Brain microvascular endothelial cell (primary cell): ENCODE results near the gene PCNT.

Experiments
- DNase-seq: peaks from one replicate; pipeline ENCODE4 v3.0.0-alpha.2; 2020
- H3K27ac ChIP-seq: fragments of 250-450 bp; sonication (Bioruptor Pico); 2 replicates; pipeline ENCODE4 v1.5.1; 2020; ENCODE audit warnings: mild to moderate bottlenecking, moderate library complexity
- H3K27me3 ChIP-seq: fragments of 250-450 bp; sonication (Bioruptor Pico); replicated peaks from 2 replicates; pipeline ENCODE4 v1.5.1; 2020; ENCODE audit warnings: mild to moderate bottlenecking
- H3K36me3 ChIP-seq: fragments of 250-450 bp; sonication (Bioruptor Pico); replicated peaks from 2 replicates; pipeline ENCODE4 v1.5.1; 2020; ENCODE audit warnings: mild to moderate bottlenecking
- H3K4me3 ChIP-seq: 2 replicates; pipeline ENCODE4 v1.5.1; 2011; ENCODE audit warnings: low read depth, mild to moderate bottlenecking, control low read depth, low read length, moderate library complexity
- in situ Hi-C: cut with HindIII; loops from 2 replicates; pipeline ENCODE4 v1.10.0; 2017; ENCODE audit warnings: low sequenced_read_pairs, low pct_ligation_motif_present
- TF ChIP-seq, protein P1 (sequence below): IDR thresholded peaks from 2 replicates; pipeline ENCODE4 v1.5.1; 2011; ENCODE audit warnings: low read depth, mild to moderate bottlenecking, moderate library complexity, low read length, control low read depth, inconsistent platforms; ENCODE audit errors: missing control alignments

PCNT gene

DNA sequence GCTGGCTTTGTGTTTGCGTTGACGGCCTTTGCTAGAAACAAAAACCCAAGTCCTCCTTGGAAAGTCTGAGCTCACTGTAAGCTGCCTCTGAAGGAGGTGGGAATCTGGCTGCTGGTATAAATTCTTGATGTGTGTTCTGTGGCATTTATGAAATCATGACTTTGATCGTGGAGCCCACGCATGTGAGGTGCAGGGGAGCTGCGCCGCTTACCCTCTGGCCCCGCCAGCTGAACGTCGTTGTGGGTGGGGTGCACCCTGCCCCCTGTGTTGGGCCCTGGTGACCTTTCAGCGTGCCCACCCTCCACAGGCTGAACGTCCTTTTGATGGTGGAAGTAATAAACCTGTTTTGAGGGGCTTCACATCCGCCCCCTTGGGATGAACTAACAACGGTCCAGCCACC, 113.6 kb downstream of the PCNT start:
- in situ Hi-C loops: no loop called here
- peaks cover 52% of the 10 kb centered on the region for H3K36me3 ChIP-seq
- TF ChIP-seq, protein P1, sequence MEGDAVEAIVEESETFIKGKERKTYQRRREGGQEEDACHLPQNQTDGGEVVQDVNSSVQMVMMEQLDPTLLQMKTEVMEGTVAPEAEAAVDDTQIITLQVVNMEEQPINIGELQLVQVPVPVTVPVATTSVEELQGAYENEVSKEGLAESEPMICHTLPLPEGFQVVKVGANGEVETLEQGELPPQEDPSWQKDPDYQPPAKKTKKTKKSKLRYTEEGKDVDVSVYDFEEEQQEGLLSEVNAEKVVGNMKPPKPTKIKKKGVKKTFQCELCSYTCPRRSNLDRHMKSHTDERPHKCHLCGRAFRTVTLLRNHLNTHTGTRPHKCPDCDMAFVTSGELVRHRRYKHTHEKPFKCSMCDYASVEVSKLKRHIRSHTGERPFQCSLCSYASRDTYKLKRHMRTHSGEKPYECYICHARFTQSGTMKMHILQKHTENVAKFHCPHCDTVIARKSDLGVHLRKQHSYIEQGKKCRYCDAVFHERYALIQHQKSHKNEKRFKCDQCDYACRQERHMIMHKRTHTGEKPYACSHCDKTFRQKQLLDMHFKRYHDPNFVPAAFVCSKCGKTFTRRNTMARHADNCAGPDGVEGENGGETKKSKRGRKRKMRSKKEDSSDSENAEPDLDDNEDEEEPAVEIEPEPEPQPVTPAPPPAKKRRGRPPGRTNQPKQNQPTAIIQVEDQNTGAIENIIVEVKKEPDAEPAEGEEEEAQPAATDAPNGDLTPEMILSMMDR: no peak
- no peak for DNase-seq
- no peak overlapping the region for H3K4me3 ChIP-seq
- H3K27me3 ChIP-seq: no peaks in the 10 kb centered on the region
- no peak overlapping the region for H3K27ac ChIP-seq

DNA sequence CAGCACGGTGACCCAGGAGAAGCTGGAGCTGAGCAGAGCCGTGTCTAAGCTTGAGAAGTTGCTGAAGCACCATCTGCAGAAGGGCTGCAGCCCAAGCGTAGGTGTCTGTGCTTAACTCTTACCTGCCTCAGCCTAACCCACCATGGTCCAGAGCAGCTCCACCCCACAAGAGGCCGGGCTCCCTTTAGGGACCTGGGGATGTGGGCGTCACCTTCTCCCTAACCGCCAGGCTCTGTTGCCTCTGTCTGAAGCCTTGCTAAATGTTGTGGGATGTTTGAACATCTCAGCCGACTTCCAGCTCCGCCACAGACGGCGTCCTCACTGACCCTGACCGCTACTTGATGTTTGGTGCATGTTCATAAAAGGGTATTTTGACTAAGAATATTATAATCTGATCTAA, 114.3 kb downstream of the PCNT start:
- DNase-seq: no peak
- Histone ChIP-seq H3K27ac (no peak overlapping the region), H3K36me3 (peaks cover 53% of the 10 kb centered on the region), H3K4me3 (no peak overlapping the region), H3K27me3 (no peaks in the 10 kb centered on the region)
- in situ Hi-C loops: no loop called here
- TF ChIP-seq, protein P1: no peak

DNA sequence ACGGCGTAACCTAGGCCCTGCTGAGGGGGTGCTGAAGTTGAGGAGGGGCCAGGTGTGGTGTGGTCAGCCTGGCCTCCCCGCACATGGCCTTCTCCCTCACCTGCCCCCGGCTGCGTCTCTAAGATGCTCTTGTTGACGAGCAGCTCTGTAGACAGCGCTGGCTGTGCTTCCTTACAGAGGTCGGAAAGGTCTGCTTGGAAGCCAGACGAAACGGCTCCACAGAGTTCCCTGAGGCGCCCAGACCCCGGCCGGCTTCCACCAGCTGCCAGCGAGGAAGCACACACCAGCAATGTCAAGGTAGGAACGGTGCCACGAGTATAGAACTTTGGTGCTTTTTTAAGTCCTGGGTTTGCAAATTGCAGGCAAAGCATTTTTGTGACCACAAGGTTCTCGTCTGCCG, 116.0 kb downstream of the PCNT start:
- Histone ChIP-seq H3K36me3 (peaks cover 54% of the 10 kb centered on the region), H3K4me3 (no peak overlapping the region), H3K27ac (no peak overlapping the region), H3K27me3 (no peaks in the 10 kb centered on the region)
- in situ Hi-C loops: no loop called here
- no peak for DNase-seq
- TF ChIP-seq, protein P1: no peak

DNA sequence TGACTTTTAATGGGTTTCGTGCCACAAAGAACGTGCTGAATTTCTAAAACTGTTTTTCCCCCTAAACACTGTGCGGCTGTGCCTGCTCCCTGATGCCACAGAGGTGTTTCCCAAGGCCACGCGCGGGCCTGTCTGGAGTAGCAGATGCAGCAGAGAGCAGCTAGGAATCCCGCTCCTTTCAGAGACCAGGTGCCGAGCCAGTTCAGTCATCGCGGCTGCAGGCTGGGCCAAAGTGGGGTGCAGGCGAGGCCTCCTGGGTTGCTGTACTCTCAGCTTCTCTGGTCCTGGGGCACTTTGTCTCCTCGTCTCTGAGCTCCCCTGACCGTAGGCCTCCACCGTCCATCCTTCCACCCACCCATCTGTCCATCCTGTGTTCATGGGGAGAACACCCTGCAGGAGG, 117.4 kb downstream of the PCNT start:
- Histone ChIP-seq H3K36me3 (peaks cover 51% of the 10 kb centered on the region), H3K27ac (no peak overlapping the region), H3K27me3 (no peaks in the 10 kb centered on the region), H3K4me3 (no peak overlapping the region)
- in situ Hi-C loops: no loop called here
- DNase-seq: no peak
- TF ChIP-seq, protein P1: no peak

DNA sequence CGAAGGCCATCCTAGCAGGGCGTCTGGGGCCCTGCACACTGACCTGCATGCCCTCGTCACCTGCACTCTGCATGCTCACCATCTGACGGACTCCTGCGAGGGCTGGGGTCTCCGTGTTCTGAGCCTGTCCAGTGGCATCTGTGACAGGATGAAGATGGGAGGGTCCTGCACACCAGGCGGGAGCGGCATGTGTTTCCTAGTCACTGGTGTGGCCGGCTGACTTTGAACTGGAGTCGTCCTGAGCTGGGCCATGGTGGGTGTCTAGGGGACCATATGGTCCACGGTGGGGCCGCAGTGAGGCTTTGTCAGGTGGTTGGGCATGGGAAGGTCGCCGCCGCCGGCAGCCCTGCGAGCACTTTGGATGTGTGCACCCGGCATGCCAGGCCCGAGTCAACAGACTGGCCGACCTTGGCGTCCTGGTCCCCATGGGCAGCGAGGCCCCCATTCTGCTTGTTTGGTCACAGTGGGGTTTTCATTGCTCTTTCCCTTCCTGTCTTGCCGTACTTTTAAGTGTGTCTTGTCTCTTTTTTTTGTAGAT, 118.1 kb downstream of the PCNT start:
- Histone ChIP-seq H3K27ac (no peak overlapping the region), H3K4me3 (no peak overlapping the region), H3K36me3 (peaks cover 44% of the 10 kb centered on the region), H3K27me3 (no peaks in the 10 kb centered on the region)
- in situ Hi-C loops: no loop called here
- no peak for DNase-seq
- TF ChIP-seq, protein P1: no peak

DNA sequence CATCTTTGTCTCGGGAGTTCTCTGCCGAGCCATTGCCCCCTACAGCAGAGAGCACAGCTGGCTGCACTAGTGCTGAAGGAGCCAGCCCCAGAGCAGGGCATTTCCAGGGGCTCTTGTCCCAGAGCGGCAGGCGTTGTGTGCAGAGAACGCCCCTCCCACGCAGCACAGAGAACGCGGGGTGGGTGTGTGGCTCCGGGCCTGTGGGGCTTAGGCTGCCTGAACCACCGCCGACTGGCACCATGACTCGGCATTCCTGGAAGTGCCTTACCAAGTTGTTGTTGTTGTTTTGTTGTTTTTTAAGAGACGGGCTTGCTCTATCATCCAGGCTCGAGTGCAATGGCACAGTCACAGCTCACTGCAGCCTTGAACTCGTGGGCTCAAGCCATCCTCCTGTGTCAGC, 119.0 kb downstream of the PCNT start:
- no peak overlapping the region for H3K27ac ChIP-seq
- in situ Hi-C loops: no loop called here
- peaks cover 38% of the 10 kb centered on the region for H3K36me3 ChIP-seq

More for the DNA sequence above, 119.0 kb downstream of the PCNT start:
- H3K27me3 ChIP-seq: no peaks in the 10 kb centered on the region
- DNase-seq: no peak
- no peak overlapping the region for H3K4me3 ChIP-seq
- TF ChIP-seq, protein P1: no peak
